Aorta (tissue), 5 donors: ENCODE results near the gene CSNK1G2. TPM values are rescaled to one million over a fixed set of nuclear protein-coding genes. Genes with fewer than 3 reads are reported as not detected.
A peak's percentile ranks its signal among the peaks of the same experiment; 100 is the strongest.
"Not testable (repeated sequence)": the region's sequence is repeated elsewhere in the genome, so short reads cannot be mapped to it uniquely, and the experiment has no call there.

Experiments used
- ATAC-seq: fragments of 200-7000 bp; cut with Tn5 transposase; one replicate; pipeline ENCODE4 v1.9.1; 2022; ENCODE audit warnings: moderate library complexity; ENCODE audit not compliant: low FRiP score
- DNase-seq, 2 donors: peaks; one replicate each; pipeline ENCODE4 v3.0.0-alpha.2; 2020
- H3K27ac ChIP-seq, 2 donors: one replicate each; pipeline ENCODE4 v1.5.1; 2013; ENCODE audit warnings: low read length in 2 of 2, mild to moderate bottlenecking in 2 of 2, moderate library complexity in 2 of 2, control low read depth in 1 of 2, inconsistent platforms in 1 of 2, low read depth in 1 of 2
- H3K27me3 ChIP-seq, 2 donors: one replicate each; pipeline ENCODE4 v1.6.1; 2013; ENCODE audit warnings: control low read depth in 1 of 2, low read length in 1 of 2, mild to moderate bottlenecking in 1 of 2, moderate library complexity in 1 of 2; ENCODE audit not compliant: insufficient read depth in 2 of 2, control insufficient read depth in 1 of 2
- H3K36me3 ChIP-seq, 2 donors: one replicate each; pipeline ENCODE4 v1.6.1; 2013; ENCODE audit warnings: control low read depth in 1 of 2, low read length in 1 of 2, mild to moderate bottlenecking in 1 of 2; ENCODE audit not compliant: insufficient read depth in 2 of 2, control insufficient read depth in 1 of 2
- H3K4me1 ChIP-seq, 2 donors: one replicate each; pipeline ENCODE4 v1.6.1; 2013; ENCODE audit warnings: low read length in 2 of 2, control low read depth in 1 of 2, mild to moderate bottlenecking in 1 of 2, moderate library complexity in 1 of 2; ENCODE audit not compliant: insufficient read depth in 2 of 2, control insufficient read depth in 1 of 2
- H3K4me3 ChIP-seq, 2 donors: one replicate each; pipeline ENCODE4 v1.5.1; 2013; ENCODE audit warnings: low read length in 2 of 2, control low read depth in 1 of 2, mild to moderate bottlenecking in 1 of 2
- H3K9me3 ChIP-seq: one replicate; pipeline ENCODE4 v1.6.1; 2013; ENCODE audit warnings: mild to moderate bottlenecking, low read length; ENCODE audit not compliant: control insufficient read depth
- WGBS, 2 donors: extraction: QIAGEN DNeasy Blood & Tissue Kit; methylation state at CpG; one replicate each; pipeline ENCODE4 v1.1.7; 2013; 5-methylcytosine and 5-hydroxymethylcytosine counted together
- intact Hi-C, 2 donors: fragments of 100-400 bp; cut with DNase I; formaldehyde crosslinking; loops; one replicate each; pipeline versions ENCODE4 v1.14.2 to v1.15.0; 2022
- polyA plus RNA-seq, 2 donors: library from polyadenylated mRNA; stranded (reverse); fragments of 200-250 nt; gene quantifications; one replicate each; pipeline ENCODE4 v1.2.3, GENCODE V29; 2013
- total RNA-seq, 2 donors: library from RNA; stranded (reverse); fragmentation: NEBNext Ultra II Directional; extraction: Animal tissue kit (Norgen Biotek cat#: 25700); gene quantifications; one replicate each; pipeline ENCODE4 v1.2.1, GENCODE V29; 2021
- donor health status: healthy with polysubstance abuse.
- donor health status: Bipolar disorder and iron deficiency.
- donor health status: DM: no; HTN: no; CAD: no.
- donor health status: DM: no; HTN: no; CAD: no.
- donor health status: DM: yes; HTN: yes; CAD: no.

CSNK1G2 gene
- total and polyA plus RNA-seq, 4 donors, result 41.0 to 59.8 (median 51.4) TPM

- no peak for ATAC-seq
- no peaks in the 10 kb centered on the region for H3K27me3 ChIP-seq
- WGBS, 2 donors, result 82 to 83% methylated on average over 10 of the region's 10 CpGs
Observed at GRCh38 chr19:1984357-1984756, 43.4 kb downstream of the CSNK1G2 start.

GRCh38 chr19:1985588-1986356 is 44.8 kb downstream of the CSNK1G2 start:
- DNase-seq (no peak), ATAC-seq (peak; percentile 7)
- peaks cover 0 to 7% of the 10 kb centered on the region in 2 donors for H3K36me3 ChIP-seq
- no peaks in the 10 kb centered on the region for H3K4me1 ChIP-seq
- no peak overlapping the region for H3K27ac ChIP-seq
- intact Hi-C loops, result no loop called here
- H3K4me3 ChIP-seq, result no peak overlapping the region
- WGBS, 2 donors, result 86 to 87% methylated on average over 42 to 44 of the region's 44 CpGs
- no peaks in the 10 kb centered on the region for H3K27me3 ChIP-seq
- no peaks in the 10 kb centered on the region for H3K9me3 ChIP-seq

More at GRCh38 chr19:1984357-1984756, 43.4 kb downstream of the CSNK1G2 start:
- no peak for DNase-seq
- peaks cover 0 to 7% of the 10 kb centered on the region in 2 donors for H3K36me3 ChIP-seq
- H3K4me3 ChIP-seq, result no peak overlapping the region
- no peak overlapping the region for H3K27ac ChIP-seq
- no peaks in the 10 kb centered on the region for H3K4me1 ChIP-seq
- no peaks in the 10 kb centered on the region for H3K9me3 ChIP-seq
- intact Hi-C loops, result no loop called here

GRCh38 chr19:1986357-1987162 is 45.6 kb downstream of the CSNK1G2 start:
- WGBS, 2 donors, result 85 to 91% methylated on average over 40 to 42 of the region's 42 CpGs

GRCh38 chr19:1987197-1988187 is 46.5 kb downstream of the CSNK1G2 start:
- Histone ChIP-seq H3K9me3 (no peaks in the 10 kb centered on the region), H3K36me3 (peaks cover 0 to 7% of the 10 kb centered on the region in 2 donors), H3K4me1 (no peaks in the 10 kb centered on the region), H3K4me3 (no peak overlapping the region), H3K27ac (no peak overlapping the region), H3K27me3 (no peaks in the 10 kb centered on the region)
- intact Hi-C loops, result no loop called here
- DNase-seq (no peak), ATAC-seq (no peak)
- WGBS, 2 donors, result 83 to 85% methylated on average over 38 to 42 of the region's 42 CpGs

More at GRCh38 chr19:1986357-1987162, 45.6 kb downstream of the CSNK1G2 start:
- no peak for DNase-seq
- Histone ChIP-seq H3K27me3 (no peaks in the 10 kb centered on the region), H3K9me3 (no peaks in the 10 kb centered on the region), H3K36me3 (peaks cover 0 to 7% of the 10 kb centered on the region in 2 donors), H3K4me3 (no peak overlapping the region), H3K27ac (no peak overlapping the region), H3K4me1 (no peaks in the 10 kb centered on the region)
- intact Hi-C loops, result no loop called here
- ATAC-seq, result peak; percentile 6

- H3K4me3 ChIP-seq, result not testable (repeated sequence)
- 81 to 84% methylated on average over 10 of the region's 10 CpGs for WGBS, 2 donors
Observed at GRCh38 chr19:1988464-1988863, 47.5 kb downstream of the CSNK1G2 start.

GRCh38 chr19:1989513-1990229 is 48.7 kb downstream of the CSNK1G2 start:
- Histone ChIP-seq H3K36me3 (peaks cover 0 to 7% of the 10 kb centered on the region in 2 donors), H3K9me3 (no peaks in the 10 kb centered on the region), H3K27ac (no peak overlapping the region), H3K4me3 (no peak overlapping the region), H3K27me3 (no peaks in the 10 kb centered on the region), H3K4me1 (no peaks in the 10 kb centered on the region)
- 90 to 92% methylated on average over 37 to 40 of the region's 40 CpGs for WGBS, 2 donors
- intact Hi-C loops, result no loop called here
- no peak for DNase-seq
- ATAC-seq, result no peak

More at GRCh38 chr19:1988464-1988863, 47.5 kb downstream of the CSNK1G2 start:
- H3K4me1 ChIP-seq, H3K27ac ChIP-seq, intact Hi-C loops, DNase-seq, H3K9me3 ChIP-seq, H3K36me3 ChIP-seq, ATAC-seq, H3K27me3 ChIP-seq: not testable (repeated sequence)

GRCh38 chr19:1990230-1991017 is 49.5 kb downstream of the CSNK1G2 start:
- no peaks in the 10 kb centered on the region for H3K9me3 ChIP-seq
- DNase-seq (no peak), ATAC-seq (no peak)
- WGBS, 2 donors, result 94 to 96% methylated on average over 34 of the region's 34 CpGs
- H3K36me3 ChIP-seq, result peaks cover 0 to 7% of the 10 kb centered on the region in 2 donors
- no peak overlapping the region for H3K27ac ChIP-seq
- intact Hi-C loops, result no loop called here
- H3K27me3 ChIP-seq, result no peaks in the 10 kb centered on the region
- no peaks in the 10 kb centered on the region for H3K4me1 ChIP-seq
- no peak overlapping the region for H3K4me3 ChIP-seq
